OCI-LY7 (cell line): ENCODE measurements around the gene RNF133.

ENCODE experiments used
- CTCF ChIP-seq: fragments of 200-600 bp; sonication (generic); conservative IDR thresholded peaks from 2 replicates; pipeline ENCODE4 v1.5.1; 2014; ENCODE audit warnings: mild to moderate bottlenecking, antibody characterized with exemption, low read length, moderate library complexity, mixed read lengths
- EZH2phosphoT487 ChIP-seq: fragments of 200-600 bp; sonication (generic); IDR thresholded peaks from 2 replicates; pipeline ENCODE4 v1.6.1; 2018; ENCODE audit warnings: low read depth, borderline replicate concordance, mild to moderate bottlenecking, mixed run types, antibody characterized with exemption, low read length, moderate library complexity, mixed read lengths

- TF ChIP-seq EZH2phosphoT487 = no peak
- TF ChIP-seq CTCF = no peak
These were observed 47.5 kb downstream of the RNF133 start for GRCh38 chr7:122651451-122651850.
